ELR (cell line): Measurements from ENCODE around the gene ZNF138.
A peak's percentile ranks its signal among the peaks of the same experiment; 100 is the strongest.

ENCODE experiments used
- DNase-seq: peaks from one replicate; pipeline ENCODE4 v3.0.0-alpha.2; 2015; ENCODE audit warnings: low read depth

Gene ZNF138

DNA sequence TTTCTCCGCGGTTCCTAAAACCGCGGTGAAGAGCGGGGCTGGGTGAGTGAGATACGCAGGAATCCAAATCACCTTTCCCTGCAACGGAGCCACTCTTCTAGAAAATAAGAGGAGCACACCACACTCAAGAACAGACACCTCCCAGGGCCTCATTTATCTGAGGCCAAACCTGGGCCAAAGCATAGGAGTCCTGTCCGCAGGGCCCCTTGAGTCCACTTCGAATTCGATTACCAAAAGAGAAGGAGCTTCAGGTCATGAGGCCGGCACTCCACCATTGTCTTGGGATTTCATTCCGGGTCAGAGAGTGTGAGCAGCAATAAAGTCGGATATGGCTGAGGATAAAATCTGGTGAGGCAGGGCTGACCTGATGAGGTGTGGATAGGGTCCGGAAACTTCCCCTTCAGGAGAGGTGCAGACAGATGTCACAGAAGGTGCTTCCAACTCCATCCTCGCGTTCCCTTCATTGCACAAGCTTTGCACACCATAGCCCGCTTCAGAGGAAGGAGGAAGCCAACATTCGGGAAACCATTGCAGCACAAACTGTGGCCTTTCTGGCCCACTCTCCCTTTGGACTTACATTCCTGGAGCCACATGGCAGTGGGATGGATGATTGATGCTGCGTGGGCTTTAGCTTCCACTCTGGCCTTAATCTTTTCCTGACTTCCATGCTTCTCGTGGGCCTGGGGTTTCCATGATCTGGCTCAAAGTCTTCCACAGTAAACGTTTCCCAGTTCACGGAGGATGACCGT lies 81.6 kb downstream of the ZNF138 start:
- no peak for DNase-seq

DNA sequence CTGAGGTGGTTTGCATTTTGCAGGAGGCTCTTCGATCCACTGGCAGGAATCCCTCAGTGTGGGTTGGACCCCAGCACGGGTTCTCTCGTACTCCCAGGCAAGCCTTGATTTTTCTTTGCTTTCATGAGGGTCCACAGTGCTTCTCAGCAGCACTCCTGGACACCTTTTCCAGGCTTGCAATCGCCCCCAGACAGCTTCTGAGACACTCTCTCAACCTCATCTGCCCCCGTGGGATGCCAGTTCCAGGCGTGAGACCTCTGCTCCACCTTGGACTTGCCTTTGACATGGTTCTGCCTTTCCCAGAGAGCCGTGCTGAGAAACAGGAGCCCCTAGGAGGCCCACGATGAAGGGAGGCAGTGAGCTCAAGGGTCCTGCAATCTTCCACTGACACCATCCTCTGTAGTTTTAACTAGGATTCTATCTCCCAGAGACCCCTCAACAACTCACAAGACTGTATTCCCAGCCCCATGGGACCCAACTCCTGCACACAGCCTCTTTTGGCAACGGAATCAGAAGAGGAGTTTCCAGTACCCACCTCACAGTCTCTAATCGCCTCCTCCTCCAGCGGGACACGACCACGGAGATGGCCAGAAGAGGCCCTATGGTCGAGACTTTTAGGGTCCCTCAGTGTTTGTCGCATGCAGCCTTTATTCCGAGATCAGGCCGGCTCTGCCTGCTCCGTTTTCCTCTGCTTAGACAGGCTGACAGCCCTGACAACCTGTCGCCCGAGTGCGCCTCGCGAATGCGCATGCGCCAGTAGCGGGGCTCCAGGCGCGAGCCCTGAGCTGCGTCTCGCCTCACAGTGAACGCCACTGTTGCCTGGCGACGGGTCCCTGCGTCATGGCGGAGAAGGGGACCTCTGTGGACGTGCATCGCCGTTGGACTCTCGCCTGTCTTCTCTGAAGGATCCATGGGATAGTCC lies 82.8 kb downstream of the ZNF138 start:
- no peak for DNase-seq

DNA sequence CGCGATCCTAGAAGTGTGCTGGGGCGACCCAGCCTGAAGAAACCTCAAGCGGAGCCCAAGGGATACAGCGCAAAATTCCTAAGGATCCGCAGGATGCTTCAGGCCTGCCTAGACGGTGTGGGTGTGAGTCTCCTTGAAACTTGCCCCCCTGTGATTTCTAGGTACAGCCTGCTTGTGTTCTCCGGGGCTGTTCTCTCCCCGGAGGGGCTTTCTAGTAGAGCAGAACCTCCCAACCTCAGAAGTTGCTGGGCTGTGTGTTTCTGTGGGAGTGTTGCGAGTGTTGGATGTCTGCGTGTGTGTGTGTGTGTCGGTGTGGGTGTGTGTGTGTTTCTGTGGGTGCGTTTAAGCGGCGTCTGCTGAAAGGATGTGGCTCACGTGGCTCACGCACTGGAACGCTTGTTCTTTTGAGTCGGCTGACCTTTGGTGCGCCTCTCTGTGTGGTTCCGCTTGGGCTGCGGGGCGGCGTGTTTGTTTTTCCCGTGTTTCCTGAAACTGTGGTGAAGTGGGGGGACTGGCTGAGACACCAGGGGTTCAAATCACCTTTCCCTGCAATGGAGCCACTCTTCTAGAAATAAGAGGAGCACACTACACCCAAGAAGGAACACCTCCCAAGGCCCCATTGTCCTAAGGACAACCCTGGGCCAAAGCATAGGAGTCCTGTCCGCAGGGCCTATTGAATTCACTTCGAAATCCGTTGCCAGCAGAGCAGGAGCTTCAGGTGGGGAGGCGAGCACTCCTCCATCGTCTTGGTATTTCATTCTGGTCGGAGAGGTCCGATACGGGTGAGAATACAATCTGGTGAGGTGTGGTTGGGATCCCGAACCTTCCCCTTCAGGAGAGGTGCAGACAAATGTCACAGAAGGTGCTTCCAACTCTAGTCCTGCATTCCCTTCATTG lies 83.7 kb downstream of the ZNF138 start:
- no peak for DNase-seq

- DNase-seq = peak; percentile 1
Observed at GRCh38 chr7:64878684-64879083, 84.5 kb downstream of the ZNF138 start.

- no peak for DNase-seq
Observed at GRCh38 chr7:64879086-64879730, 85.0 kb downstream of the ZNF138 start.

DNA sequence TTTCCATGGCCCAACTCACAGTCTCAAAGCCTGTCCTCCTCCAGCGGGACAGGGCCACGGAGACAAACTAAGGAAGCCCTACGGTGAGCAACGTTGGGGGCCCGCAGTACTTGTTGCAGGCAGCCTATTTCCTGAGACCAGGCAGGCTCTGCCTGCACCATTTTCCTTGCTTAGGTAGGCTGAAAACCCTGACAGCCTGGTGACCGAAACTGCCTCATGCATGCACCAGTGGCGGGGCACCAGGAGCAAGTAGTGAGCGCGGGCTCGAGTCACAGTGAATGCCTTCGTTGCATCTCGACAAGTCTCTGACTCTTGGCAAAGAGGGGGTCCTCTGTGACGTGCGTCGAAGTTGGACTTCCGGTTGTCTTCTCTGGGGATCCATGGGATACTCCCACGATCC lies 85.6 kb downstream of the ZNF138 start:
- no peak for DNase-seq

DNA sequence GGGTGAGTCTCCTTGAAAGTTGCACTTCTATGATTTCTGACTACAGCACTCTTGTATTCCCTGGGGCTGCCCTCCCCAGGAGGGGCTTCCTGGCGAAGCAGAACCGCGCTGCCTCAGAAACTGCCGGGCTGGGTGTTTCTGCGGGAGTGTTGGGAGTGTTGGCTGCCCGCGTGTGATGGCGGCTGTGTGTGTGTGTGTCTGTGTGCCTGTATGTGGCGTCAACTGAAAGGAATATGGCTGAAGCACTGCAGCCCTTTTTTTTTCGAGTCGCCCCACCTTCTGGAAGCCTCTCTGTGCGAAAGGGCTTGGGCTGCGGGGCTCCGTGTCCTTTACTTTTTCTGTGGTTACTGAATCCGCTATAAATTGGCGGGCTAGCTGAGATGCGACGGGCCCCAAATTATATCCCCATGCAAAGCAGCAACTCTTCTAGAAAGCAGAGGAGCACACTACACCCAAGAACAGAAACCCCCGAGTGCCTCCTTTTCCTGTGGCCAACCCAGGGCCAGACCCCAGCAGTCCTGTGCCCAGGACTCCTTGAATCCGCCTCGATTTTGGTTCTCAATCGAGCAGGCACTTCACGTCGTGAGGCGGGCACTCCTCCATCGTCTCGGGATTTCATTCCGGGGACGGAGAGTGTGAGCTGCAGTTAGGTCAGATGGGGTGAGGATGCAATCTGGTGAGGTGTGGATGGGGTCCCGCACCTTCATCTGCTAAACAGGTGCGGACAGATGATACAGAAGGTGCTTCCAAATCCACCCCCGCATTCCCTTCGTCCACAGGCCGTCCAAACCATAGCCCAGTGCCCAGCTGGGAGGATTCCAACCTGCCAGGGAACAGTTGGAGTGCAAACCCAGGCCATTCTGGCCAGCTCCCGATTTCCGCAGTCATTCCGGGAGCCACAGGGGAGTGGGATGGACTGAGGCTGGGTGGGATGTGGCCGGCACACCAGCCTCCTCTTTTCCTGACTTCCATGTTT lies 86.4 kb downstream of the ZNF138 start:
- no peak for DNase-seq

- no peak for DNase-seq
Observed at GRCh38 chr7:64881461-64882287, 87.4 kb downstream of the ZNF138 start.

DNA sequence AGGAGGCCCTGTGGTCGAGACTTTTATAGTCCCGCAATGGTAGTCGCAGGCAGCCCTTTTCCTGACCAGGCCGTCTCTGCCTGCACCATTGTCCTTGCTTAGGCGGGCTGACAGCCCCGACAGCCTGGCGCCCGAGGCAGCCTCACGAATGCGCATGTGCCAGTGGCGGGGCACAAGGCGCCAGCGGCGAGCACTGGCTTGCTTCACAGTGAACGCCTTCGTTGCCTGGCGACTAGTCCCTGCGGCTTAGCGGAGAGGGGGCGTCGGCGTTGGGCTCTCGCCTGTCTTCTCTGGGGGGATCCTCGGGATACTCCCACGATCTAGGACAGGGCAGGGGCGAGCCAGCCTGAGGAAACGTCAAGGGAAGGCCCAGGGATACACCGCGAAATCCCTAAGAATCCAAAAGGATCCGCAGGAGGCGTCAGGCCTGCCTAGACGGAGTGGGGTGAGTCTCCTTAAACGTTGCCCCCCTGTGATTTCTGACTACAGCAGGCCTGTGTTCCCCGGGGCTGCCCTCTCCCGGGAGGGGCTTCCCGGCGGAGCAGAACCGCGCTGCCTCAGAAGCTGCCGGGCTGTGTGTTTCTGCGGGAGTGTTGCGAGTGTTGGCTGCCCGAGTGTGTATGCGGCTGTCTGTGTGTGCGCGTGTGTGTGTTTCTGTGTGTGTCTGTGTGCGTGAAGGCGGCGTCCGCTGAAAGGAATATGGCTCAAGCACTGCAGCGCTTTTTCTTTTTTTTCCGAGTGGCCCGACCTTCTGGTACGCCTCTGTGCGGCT lies 88.3 kb downstream of the ZNF138 start:
- no peak for DNase-seq
